Stimulated activated CD8-positive, alpha-beta memory T cell treated with anti-CD3 and anti-CD28 coated beads, Interleukin-7, amount 100 ng/mL, for 4 hours (primary cell): ENCODE measurements around the gene VPS11.
A peak's percentile ranks its signal among the peaks of the same experiment; 100 is the strongest.
"Not testable (repeated sequence)": the region's sequence is repeated elsewhere in the genome, so short reads cannot be mapped to it uniquely, and the experiment has no call there.

ENCODE experiments used
- DNase-seq, 2 donors: peaks; one replicate each; pipeline ENCODE4 v3.0.0-alpha.2; 2020; ENCODE audit warnings: low read depth in 2 of 2

The VPS11 gene

DNA sequence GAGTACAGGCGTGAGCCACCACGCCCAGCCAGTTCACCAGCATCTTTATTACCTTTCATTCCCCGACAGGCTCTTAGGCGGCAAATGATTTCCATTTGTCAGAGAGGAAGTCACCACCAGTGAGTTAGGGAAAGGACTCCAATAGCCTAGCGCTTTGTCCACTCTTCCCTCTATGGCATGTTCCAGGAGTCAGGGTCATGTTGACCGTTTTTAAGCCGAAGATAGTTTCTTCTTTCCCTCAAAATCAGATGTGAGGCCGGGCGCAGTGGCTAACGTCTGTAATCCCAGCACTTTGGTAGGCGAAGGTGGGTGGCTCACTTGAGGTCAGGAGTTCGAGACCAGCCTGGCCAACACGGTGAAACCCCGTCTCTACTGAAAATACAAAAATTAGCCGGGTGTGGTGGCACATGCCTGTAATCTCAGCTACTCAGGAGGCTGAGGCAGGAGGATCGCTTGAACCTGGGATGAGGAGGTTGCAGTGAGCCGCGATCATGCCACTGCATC is 35.6 kb downstream of the VPS11 start:
- DNase-seq = not testable (repeated sequence)

DNA sequence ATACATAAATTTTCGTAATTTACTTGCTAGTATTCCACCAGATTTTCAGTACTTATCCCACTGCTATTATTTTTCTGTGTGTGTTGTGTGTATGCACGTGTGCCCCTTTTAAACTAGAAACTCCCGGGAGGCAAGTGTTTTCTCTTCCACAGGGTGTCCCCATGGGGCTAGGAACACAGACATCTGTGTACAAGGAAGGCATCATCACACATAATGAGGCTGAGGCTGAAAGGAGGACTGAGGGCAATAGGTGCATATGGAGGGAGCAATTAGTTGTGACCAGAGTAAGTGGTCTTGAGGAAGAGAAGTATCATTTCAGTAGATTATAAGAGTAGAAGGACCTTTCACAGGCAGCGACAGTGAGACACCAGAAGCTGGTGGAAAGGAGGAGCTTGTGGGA is 36.2 kb downstream of the VPS11 start:
- no peak for DNase-seq

DNA sequence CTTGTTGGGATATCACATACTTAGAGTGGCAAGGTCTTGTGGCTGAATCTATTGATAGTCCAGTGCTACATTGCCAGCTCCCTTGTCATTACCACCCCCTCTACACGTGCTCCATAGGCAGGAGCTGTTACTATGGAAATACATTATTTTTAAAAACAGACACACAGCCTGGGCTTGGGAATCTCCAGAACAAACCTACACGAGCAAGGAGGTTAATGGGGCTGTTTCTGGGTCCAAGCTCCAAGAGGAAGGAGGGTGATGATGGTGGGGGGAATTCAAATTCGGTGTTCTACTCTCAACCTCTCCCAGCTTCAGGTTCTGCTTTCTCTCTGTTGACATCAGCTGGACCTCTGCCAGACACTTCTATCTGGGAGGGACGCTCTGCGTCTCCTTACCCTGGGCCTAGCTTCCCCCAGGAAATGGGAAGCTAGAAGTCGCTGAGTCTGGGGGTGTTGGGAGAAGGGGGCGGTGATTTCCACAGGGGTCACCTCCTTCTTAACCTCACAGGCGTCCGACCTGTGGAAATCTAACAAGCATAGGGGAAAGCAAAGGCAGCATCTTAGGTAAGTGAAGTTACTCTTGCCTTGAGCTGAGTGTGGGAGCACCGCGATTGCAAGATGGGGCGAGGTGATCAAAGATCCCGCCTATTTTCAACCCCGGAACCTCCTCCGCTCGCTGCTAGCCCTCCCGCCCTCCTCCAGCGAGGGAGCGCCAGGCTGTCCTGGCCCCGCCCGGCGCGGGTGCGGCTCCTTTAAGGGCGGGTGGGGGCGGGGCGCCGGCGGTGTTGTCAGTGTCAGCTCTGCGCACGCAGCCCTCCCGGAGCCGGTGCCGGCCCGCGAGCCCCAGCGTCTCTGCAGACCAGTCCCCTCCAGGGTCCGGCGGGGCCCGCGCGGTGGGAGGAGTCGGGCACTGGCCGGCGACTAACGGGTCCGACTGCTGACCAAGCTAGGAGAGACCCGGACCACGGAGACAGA is 39.2 kb downstream of the VPS11 start, which contains the start of gene C2CD2L:
C2CD2L (plus strand) TSS at position 781 of the 974 bp plus-strand sequence. CDS start 398 bp downstream, outside the sequence.
- DNase-seq = peak; percentile 78 to 86

DNA sequence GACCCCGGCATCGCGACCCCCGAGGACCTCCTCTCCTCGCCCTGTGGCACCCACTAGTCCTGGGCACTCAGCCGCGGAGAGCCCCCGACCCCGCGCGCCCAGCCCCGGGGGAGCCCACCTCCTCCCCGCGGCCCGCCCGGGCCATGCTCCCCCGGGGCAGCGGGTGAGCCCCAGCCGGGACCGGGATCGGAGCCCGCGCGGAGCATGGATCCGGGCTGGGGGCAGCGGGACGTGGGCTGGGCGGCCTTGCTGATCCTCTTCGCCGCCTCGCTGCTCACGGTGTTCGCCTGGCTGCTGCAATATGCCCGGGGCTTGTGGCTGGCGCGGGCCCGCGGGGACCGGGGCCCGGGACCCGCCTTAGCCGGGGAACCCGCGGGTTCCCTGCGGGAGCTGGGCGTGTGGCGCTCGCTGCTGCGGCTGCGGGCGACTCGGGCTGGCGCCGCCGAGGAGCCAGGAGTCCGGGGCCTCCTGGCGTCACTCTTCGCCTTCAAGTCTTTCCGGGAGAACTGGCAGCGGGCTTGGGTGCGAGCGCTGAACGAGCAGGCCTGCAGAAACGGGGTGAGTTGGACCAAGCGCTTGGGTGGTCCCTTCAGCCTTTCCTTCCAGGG is 40.0 kb downstream of the VPS11 start:
- no peak for DNase-seq

DNA sequence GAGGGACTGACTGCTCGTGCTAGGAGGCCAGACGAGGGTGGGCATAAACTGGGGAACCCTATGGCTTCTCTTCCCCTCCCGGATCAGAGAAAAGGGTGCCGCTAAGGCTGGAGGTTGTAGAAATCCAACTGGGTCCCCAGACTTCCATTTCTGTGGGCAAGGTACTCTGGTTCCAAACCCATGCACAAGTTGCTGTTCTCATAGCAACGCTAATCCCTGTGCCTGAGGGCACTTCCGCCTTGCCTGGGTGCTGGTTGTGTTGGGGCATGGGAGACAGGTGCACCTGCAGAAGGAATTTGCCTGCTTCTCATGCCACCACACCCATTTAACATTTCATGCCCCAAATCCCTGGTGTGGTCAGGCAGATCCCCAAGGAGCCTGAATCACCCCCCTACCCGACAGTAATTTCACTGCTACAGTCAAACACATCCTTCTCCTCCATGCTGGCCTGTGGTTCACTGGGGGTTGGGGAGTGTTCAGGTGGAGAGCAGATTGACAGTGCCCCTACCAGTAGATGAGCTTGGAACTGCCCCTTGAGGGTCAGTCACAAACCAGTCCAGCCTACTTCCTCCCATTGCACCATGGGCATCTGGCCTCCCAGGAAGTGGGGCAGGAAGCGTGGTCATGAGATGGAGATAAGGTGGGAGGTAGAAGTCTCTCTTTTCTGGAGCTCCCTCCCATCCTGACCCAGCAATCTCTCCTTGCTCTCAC is 40.7 kb downstream of the VPS11 start:
- DNase-seq = no peak

DNA sequence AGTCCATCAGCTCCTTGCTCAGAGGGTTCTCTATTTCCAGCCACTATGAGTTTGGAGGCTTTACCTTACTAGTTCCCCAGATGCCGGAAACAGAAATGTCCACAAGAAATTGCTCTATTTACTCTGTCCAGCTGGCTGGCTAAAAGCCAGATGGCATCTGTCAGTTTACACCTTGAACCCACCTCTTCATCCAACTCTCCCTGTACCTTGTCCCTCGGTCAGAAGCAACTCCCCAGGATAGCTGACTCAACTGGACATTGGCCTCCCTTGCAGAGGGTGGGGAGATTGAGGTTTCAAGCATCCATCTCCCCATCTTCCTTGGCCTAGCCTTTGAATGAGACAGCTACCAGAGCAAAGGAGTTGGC is 41.2 kb downstream of the VPS11 start:
- DNase-seq = no peak

- DNase-seq = no peak
Measured at GRCh38 chr11:119109843-119110242, 42.2 kb downstream of the VPS11 start.

GRCh38 chr11:119110439-119110838 is 42.8 kb downstream of the VPS11 start:
- no peak for DNase-seq

- no peak for DNase-seq
Measured at GRCh38 chr11:119111361-119111925, 43.8 kb downstream of the VPS11 start.

DNA sequence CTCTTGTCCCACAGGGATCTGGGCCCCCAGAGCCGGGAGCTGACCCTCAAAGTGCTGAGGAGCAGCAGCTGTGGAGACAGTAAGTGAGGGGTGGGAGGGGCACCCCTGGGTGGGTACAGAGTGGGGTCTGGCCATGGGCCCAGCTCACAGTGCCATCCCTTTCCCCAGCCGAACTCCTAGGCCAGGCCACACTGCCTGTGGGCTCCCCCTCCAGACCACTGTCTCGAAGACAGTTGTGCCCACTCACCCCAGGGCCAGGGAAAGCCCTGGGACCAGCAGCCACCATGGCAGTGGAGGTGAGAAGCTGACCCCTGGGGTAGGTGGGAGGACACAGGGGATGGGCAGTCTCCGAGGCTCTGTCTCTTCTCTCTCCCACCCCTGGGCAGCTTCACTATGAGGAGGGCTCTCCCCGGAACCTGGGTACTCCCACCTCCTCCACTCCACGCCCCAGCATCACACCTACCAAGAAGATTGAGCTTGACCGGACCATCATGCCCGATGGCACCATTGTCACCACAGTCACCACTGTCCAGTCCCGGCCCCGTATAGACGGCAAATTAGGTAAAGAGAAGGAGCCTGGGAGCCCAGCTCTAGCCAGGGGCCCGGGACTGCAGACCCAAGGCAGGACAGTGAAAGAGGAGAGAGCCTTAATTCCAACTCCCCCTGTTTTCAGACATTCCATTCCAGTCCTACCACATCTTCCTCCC is 44.8 kb downstream of the VPS11 start:
- no peak for DNase-seq

DNA sequence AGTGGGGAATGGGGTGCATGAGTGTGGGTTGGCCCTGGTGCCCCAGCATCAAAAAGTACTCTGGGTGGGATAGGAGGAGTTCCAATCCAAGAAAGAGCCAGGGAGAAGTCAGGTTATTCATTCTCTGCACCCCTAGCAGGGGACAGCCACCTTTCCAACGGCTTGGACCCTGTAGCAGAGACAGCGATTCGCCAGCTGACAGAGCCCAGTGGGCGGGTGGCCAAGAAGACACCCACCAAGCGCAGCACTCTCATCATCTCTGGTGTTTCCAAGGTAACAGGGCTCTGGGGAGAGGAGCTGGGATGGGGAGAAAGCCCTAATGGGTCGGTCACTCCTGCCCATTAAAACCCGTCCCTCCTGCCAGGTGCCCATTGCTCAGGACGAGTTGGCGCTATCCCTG is 46.1 kb downstream of the VPS11 start:
- DNase-seq = no peak

- DNase-seq = no peak
Measured at GRCh38 chr11:119114351-119114750, 46.7 kb downstream of the VPS11 start.

DNA sequence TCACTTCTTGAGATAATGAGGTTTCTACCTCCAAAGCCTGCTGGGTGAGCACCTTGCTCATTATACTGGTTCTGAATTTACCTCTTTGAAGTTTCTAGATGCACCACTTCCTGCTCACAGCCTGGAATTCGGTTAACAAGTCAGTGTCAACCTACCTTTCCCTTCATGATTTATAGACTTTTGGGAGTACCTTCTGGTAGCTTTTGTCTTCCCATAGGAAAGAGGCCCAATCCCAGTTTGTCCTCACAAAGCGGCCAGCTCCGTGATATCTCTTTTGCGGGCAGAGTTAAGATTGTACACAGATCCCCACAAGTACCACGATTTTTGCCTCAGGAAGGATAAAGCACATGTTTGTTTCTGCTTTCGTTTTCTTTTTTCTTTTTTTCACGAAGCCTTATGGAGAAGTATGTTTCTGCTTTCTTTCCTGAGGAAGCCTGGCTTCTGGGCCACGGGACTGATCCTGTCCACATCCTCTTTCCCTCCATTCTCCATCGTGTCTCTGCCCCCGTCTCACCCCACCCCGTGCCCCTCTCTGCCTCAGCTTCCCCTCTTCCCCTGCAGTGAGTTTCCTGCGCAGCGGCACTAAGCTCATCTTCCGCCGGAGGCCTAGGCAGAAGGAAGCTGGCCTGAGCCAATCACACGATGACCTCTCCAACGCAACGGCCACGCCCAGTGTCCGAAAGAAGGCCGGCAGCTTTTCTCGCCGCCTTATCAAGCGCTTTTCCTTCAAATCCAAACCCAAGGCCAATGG is 48.0 kb downstream of the VPS11 start:
- no peak for DNase-seq

DNA sequence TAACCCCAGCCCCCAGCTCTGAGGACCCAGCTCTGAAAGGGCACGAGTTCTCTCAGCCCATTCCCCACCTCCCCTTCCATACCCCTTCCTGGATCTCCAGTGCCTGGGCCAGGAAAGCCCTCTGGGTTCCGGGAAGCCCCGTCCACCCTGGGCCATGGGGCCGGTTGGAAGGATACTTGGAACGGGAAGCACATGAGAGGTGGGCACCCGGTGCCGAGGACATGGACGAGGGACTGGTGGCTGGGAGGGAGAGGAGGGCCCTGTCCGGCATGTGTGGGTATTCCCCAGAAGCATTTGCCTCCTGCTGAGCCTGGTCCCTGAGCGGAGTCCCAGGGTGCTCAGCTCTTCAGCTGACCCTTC is 48.6 kb downstream of the VPS11 start:
- no peak for DNase-seq

- DNase-seq = no peak
Measured at GRCh38 chr11:119116601-119117000, 49.0 kb downstream of the VPS11 start.

DNA sequence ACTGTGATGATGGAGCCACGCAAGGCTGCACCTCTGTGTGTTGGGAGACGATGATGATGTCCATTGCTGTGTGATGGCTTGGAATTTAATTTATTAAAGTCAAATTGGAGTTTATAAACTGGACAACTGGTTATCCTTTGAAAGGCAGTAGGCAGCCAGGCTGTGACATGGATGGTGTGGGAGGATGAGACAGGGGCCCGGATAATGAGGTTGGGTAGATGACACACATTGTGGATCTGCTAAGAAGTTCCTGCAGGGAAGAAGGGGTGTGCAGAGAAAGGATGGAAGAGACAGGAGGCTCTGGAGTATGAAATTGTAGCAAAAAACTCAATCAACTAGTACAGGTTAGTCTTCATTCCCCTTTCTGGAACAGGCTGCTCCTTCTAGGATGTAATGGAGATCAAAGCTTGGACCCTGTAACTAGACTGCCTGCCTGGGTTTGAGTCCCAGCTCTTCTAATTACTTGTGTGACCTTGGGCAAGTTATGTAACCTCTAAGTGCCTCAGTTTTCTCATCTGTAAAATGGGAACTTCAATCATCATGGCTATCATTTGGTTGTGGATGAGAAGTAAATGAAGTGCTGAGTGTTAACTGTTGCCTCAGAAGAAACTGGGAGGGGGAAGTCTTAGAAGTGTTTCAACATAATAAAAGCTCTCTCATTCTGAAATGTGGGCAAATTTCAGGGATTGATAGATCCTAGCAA is 49.5 kb downstream of the VPS11 start:
- DNase-seq = no peak

DNA sequence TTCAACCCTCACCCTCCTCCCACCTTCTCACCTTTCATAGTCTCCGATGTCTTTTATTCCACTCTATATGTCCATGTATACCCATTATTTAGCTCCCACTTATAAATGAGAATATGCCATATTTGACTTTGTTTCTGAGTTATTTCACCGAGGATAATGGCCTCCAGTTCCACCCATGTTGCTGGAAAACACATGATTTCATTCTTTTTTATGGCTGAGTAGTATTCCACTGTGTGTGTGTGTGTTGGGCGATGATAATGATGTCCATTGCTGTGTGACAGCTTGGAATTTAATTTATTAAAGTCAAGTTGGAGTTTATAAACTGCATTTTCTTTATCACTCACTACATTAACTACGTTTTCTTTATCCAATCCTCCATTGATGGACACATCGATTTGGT is 50.6 kb downstream of the VPS11 start:
- no peak for DNase-seq

- no peak for DNase-seq
Measured at GRCh38 chr11:119118946-119119345, 51.3 kb downstream of the VPS11 start.

GRCh38 chr11:119120639-119121007 is 53.0 kb downstream of the VPS11 start:
- no peak for DNase-seq
